ENCODE measurements around the gene DENND4A.
"Not testable (repeated sequence)": the region's sequence is repeated elsewhere in the genome, so short reads cannot be mapped to it uniquely, and the experiment has no call there.

DENND4A gene

DNA sequence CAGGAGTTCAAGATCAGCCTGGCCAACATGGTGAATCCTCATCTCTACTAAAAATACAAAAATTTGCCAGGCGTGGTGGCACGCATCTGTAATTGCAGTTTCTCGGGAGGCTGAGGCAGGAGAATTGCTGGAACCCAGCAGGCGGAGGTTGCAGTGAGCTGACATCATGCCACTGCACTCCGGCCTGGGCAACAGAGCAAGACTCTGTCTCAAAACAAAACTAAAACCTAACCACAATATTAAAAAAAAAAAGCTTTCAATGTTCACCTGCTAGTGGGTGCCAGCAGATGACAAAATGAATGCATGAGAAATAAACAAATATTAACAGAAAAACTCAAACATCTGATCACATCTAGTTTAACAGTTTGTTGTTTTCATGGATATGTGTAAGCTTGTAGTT is 161.3 kb downstream of the DENND4A start:
- no peak for DNase-seq

- no peak for DNase-seq
Observed at GRCh38 chr15:65629548-65629947, 162.5 kb downstream of the DENND4A start.

GRCh38 chr15:65626856-65627255 is 165.2 kb downstream of the DENND4A start:
- no peak for DNase-seq

DNA sequence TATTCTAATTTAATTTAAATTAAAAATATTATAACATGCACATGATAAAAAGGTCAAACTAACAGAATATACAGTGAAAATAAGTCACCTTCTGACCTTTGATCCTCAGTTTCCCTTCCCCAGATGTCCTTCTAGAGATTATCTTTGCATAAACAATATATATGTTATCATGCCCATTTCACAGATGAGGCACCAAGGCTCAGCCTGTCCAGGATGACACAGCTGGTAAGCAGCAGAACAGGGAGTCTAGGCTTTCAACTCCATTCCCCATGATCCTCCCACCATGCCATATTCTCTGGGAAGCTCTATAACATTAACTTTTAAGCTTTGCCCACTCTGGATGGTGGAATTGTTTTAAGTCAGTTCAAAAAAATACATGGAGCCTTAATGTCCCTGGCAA is 169.0 kb downstream of the DENND4A start:
- no peak for DNase-seq

DNA sequence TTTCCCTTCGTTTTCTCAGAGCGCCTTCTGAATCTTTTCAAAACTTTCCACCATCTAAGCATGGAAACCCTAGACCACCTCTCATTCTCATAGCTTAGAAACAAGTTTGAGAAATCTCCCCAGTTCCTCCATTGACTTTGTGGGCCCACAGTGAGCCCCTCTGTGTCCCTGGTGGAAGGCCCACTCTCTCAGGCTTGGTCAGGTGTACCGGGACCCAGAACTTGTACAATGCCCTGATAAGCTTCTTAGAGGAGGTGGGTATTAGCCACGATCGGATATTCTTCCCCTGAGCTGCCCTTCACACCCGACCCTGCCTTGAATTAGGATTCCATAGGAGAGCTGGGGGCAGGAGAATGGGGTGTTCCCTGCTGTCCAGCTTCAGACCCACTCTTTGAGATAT is 170.5 kb downstream of the DENND4A start, which contains the start of gene SLC24A1:
SLC24A1 (plus strand) TSS at position 301 of the 400 bp plus-strand sequence. CDS start 2,143 bp downstream, outside the sequence.
- no peak for DNase-seq

DNA sequence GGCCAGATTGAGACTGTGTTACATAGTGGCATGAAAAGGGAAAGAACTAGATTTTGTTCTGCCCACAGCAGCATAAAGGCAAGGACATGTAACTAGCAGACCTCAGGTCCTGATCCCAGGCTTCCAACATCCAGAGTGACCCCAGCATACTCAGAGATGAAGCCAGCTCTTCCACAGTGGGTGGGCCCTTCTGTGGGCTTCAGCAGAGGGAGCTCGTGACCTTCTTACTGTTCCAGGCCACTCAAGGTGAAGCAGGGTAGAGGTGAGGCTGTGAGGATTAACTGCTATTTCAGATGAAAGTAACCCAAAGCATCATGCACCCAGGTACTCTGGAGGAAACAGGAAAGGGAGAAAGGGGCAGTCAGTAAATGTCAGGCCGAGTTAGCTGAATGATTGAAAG is 171.3 kb downstream of the DENND4A start:
- no peak for DNase-seq

DNA sequence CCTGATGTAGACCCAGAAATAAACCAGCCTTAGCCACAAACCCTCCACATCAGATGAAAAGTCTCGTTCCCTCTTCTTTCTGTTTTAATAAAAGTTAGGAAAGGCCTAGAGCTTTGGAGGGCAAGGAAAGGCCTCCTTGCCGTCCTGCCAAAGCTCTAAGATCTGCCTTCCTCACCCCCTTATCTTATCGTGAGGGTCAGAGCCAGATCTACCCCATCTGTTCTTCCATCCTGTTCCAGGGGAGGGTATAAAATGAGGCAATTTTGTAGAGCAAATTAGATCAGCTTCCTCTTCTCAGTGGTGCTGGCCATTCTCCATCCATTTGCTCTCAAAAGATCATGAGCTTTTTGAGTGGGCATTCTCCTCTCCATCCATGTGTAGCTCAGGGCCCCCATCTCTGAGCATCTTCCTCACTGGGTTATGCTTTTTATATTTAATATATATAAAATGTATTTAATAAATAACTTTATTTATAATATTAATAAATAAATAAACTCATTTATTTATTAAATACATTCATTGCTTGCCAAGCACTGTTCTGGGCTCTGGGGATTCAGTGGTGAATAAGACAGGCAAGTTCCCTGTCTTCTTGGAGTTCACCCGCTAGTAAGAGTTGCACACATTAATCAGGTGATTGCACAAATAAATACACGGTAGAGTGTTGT is 172.3 kb downstream of the DENND4A start:
- DNase-seq = no peak

GRCh38 chr15:65618560-65619109 is 173.5 kb downstream of the DENND4A start:
- no peak for DNase-seq

GRCh38 chr15:65615887-65616286 is 176.2 kb downstream of the DENND4A start:
- not testable (repeated sequence) for DNase-seq

- no peak for DNase-seq
Observed at GRCh38 chr15:65612949-65613744, 178.9 kb downstream of the DENND4A start.

- no peak for DNase-seq
Observed at GRCh38 chr15:65612616-65612946, 179.5 kb downstream of the DENND4A start.

- no peak for DNase-seq
Observed at GRCh38 chr15:65611888-65612615, 180.0 kb downstream of the DENND4A start.

DNA sequence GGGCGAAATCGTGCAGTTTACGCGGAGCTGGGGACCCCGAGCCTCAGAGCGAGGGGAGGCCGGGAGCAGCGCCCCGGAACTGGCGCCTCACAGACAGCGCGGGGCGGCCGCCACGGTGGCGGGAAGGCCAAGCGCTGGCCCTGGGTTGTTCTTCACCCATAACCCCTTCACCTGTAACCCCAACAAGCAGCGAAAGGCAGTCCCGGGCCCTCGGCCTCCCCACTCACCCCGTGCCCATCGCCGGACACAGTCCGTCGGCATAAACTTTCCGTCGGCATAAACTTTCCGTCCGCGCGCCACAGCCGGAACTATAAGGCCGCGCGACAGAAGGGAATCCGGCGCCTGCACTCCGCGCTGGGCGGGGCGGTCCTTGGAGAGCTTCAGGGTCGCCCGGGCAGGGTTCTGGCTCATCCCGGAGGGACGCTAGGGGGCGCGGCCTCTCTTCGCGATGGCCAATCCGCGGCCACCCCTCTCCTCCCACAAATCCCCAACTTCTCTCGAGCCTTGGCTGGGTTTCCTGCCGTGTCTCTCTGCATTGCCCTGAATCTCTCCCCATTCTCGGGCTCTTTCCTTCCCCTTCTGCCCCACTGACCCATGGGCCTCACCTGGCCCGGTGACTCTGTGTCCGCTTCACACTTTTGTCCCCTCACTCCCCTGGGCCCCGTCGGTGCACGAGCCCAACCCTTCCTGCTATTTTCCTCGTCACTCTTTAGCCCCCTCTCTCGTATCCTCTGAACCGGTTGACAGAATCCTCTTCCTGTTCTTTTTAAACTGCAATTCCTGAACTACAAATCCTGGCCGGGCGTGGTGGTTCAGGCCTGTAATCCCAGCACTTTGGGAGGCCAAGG is 181.0 kb downstream of the DENND4A start, which contains the start of gene INTS14:
INTS14 (minus strand) TSS at position 261 of the 848 bp plus-strand sequence. CDS start 3,751 bp downstream, outside the sequence.
- peak; percentile 60 to 97 (median 92) for DNase-seq

Data from C1 segment of cervical spinal cord (tissue), 14 donors.